Endothelial cell (in vitro differentiated cells): Measurements from ENCODE around the gene EED. TPM values are rescaled to one million over a fixed set of nuclear protein-coding genes. Genes with fewer than 3 reads are reported as not detected.

Experiments used
- DNase-seq: peaks from one replicate; pipeline ENCODE4 v3.0.0; 2021; ENCODE audit warnings: low spot score
- H3K27ac Mint-ChIP-seq: one replicate; pipeline ENCODE4 v1.8.0; 2021; ENCODE audit warnings: mixed read lengths, inconsistent platforms; ENCODE audit not compliant: unreplicated experiment
- H3K27me3 Mint-ChIP-seq: one replicate; pipeline ENCODE4 v1.8.0; 2021; ENCODE audit warnings: mild to moderate bottlenecking, moderate library complexity, mixed read lengths, inconsistent platforms; ENCODE audit not compliant: unreplicated experiment
- H3K36me3 Mint-ChIP-seq: one replicate; pipeline ENCODE4 v1.8.0; 2021; ENCODE audit warnings: mild to moderate bottlenecking, low read depth, mixed read lengths, inconsistent platforms; ENCODE audit not compliant: unreplicated experiment
- H3K4me1 Mint-ChIP-seq: one replicate; pipeline ENCODE4 v1.8.0; 2021; ENCODE audit warnings: mild to moderate bottlenecking, mixed read lengths, inconsistent platforms; ENCODE audit not compliant: unreplicated experiment
- H3K4me3 Mint-ChIP-seq: one replicate; pipeline ENCODE4 v1.8.0; 2021; ENCODE audit warnings: mild to moderate bottlenecking, mixed read lengths, inconsistent platforms; ENCODE audit not compliant: unreplicated experiment
- H3K9me3 Mint-ChIP-seq: one replicate; pipeline ENCODE4 v1.8.0; 2021; ENCODE audit warnings: mixed read lengths, inconsistent platforms; ENCODE audit not compliant: unreplicated experiment
- CTCF ChIP-seq: fragments of 200-600 bp; sonication (generic); IDR thresholded peaks from one replicate; pipeline ENCODE4 v1.5.0; 2021; ENCODE audit warnings: antibody characterized with exemption; ENCODE audit not compliant: unreplicated experiment
- total RNA-seq: library from RNA; stranded (reverse); fragmentation: NEBNext Ultra II Directional; extraction: Animal tissue kit (Norgen Biotek cat#: 25700); gene quantifications from one replicate; pipeline ENCODE4 v1.2.1, GENCODE V29; 2021; ENCODE audit not compliant: unreplicated experiment

The EED gene
- total RNA-seq, 1 donor from 2014 or later: 18.5 TPM

DNA sequence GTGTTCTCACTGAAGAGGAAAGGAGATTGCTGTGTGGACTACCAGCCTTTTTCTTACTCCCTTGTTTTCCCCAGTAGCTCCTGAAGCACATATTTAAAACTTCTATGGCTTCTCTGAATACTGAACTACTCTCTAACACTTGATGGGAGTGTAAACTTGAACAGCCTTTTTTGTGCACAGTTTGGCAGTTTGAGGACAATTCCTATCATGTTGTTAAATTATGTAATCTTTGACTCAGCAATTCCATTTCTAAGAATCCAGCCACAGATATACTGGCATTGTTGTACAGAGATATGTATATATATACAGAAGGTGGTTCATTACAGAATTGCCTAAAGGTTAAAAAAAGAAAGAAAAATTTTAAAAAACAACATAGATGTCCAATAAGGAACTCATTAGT lies 47.1 kb upstream of the EED start:
- DNase-seq: no peak
- Mint-ChIP-seq H3K36me3 (no peaks in the 10 kb centered on the region), H3K27ac (no peak overlapping the region), H3K4me3 (no peak overlapping the region), H3K4me1 (peaks cover 6% of the 10 kb centered on the region), H3K27me3 (no peaks in the 10 kb centered on the region), H3K9me3 (no peaks in the 10 kb centered on the region)
- no peak for TF ChIP-seq CTCF

- no peaks in the 10 kb centered on the region for H3K36me3 Mint-ChIP-seq
- H3K27ac Mint-ChIP-seq: no peak overlapping the region
- no peaks in the 10 kb centered on the region for H3K9me3 Mint-ChIP-seq
- DNase-seq: no peak
- no peak overlapping the region for H3K4me3 Mint-ChIP-seq
- H3K4me1 Mint-ChIP-seq: peaks cover 3% of the 10 kb centered on the region
- TF ChIP-seq CTCF: no peak
- no peaks in the 10 kb centered on the region for H3K27me3 Mint-ChIP-seq
These were observed 46.4 kb upstream of the EED start for GRCh38 chr11:86198139-86198538.

GRCh38 chr11:86199354-86199753 lies 45.2 kb upstream of the EED start:
- Mint-ChIP-seq H3K4me3 (no peak overlapping the region), H3K9me3 (no peaks in the 10 kb centered on the region), H3K4me1 (no peaks in the 10 kb centered on the region), H3K27ac (no peak overlapping the region), H3K27me3 (no peaks in the 10 kb centered on the region), H3K36me3 (no peaks in the 10 kb centered on the region)
- TF ChIP-seq CTCF: no peak
- no peak for DNase-seq

DNA sequence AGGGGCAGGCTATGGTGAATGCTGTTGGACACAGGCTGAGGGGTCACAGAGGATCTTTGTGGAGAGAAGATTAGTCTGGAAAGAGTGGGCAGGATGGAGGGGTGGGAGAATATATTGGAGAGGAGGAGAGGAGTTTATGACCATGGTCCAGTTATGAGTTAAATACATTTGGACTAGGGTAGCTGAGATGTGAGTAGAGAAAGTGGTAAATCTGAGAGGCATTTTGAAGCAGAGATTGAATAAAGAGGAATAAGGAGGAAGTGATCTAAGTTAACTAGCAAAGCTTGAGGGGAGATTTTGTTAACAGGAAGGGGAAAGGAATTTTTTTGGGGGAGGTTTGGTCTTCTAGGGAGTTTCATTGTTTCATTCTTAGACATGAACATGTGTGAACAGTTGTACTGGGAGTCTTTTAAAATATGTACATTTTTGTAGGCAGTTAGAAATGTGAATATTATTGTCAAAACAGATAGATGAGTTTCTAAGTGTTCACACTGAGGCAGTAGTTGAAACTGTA lies 43.1 kb upstream of the EED start:
- TF ChIP-seq CTCF: no peak
- no peaks in the 10 kb centered on the region for H3K4me1 Mint-ChIP-seq
- no peak overlapping the region for H3K4me3 Mint-ChIP-seq
- H3K27ac Mint-ChIP-seq: no peak overlapping the region
- no peak for DNase-seq
- no peaks in the 10 kb centered on the region for H3K36me3 Mint-ChIP-seq
- H3K27me3 Mint-ChIP-seq: no peaks in the 10 kb centered on the region
- H3K9me3 Mint-ChIP-seq: no peaks in the 10 kb centered on the region

DNA sequence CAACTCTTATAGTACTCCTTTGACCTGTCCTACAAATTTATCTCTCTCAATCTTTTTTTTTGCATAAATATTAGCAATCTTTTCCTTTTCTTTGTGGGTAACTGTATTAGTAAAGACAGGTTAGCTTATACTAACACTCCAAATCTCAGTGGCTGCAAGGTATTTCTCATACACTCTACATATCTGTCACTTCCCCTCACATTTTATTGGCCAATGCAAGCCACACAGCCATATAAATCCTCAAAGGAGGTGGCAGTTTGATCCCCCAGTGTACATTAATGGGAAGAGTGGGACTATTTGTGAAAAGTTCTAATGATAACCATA lies 42.6 kb upstream of the EED start:
- no peak overlapping the region for H3K4me3 Mint-ChIP-seq
- no peaks in the 10 kb centered on the region for H3K4me1 Mint-ChIP-seq
- TF ChIP-seq CTCF: no peak
- no peak overlapping the region for H3K27ac Mint-ChIP-seq
- no peaks in the 10 kb centered on the region for H3K9me3 Mint-ChIP-seq
- no peaks in the 10 kb centered on the region for H3K27me3 Mint-ChIP-seq
- no peak for DNase-seq
- H3K36me3 Mint-ChIP-seq: no peaks in the 10 kb centered on the region
